Ramos (cell line): ENCODE measurements around the gene SHLD1.

ENCODE experiments used
- in situ Hi-C: fragments of 300-500 bp; cut with MboI; formaldehyde crosslinking; loops from one replicate; pipeline ENCODE4 v1.14.3; 2022; ENCODE audit warnings: low sequenced_read_pairs; ENCODE audit not compliant: unreplicated experiment

Gene SHLD1

GRCh38 chr20:5842465-5842864 lies 92.3 kb downstream of the SHLD1 start:
- in situ Hi-C loops = no loop called here

GRCh38 chr20:5843054-5843592 lies 92.9 kb downstream of the SHLD1 start:
- in situ Hi-C loops = no loop called here

GRCh38 chr20:5844063-5844681 lies 94.0 kb downstream of the SHLD1 start:
- in situ Hi-C loops = no loop called here

- in situ Hi-C loops = no loop called here
These were observed 95.7 kb downstream of the SHLD1 start for GRCh38 chr20:5845681-5846615.

GRCh38 chr20:5848711-5849505 lies 98.7 kb downstream of the SHLD1 start:
- in situ Hi-C loops = no loop called here

GRCh38 chr20:5855939-5856338 lies 105.7 kb downstream of the SHLD1 start:
- in situ Hi-C loops = no loop called here

GRCh38 chr20:5859608-5860007 lies 109.4 kb downstream of the SHLD1 start:
- in situ Hi-C loops = no loop called here

GRCh38 chr20:5862703-5863039 lies 112.5 kb downstream of the SHLD1 start:
- in situ Hi-C loops = no loop called here

GRCh38 chr20:5863040-5863833 lies 113.0 kb downstream of the SHLD1 start:
- in situ Hi-C loops = no loop called here

GRCh38 chr20:5864428-5864827 lies 114.2 kb downstream of the SHLD1 start:
- in situ Hi-C loops = no loop called here

GRCh38 chr20:5864873-5865587 lies 114.8 kb downstream of the SHLD1 start:
- in situ Hi-C loops = no loop called here

- in situ Hi-C loops = no loop called here
These were observed 115.4 kb downstream of the SHLD1 start for GRCh38 chr20:5865604-5866003.

- in situ Hi-C loops = no loop called here
These were observed 120.4 kb downstream of the SHLD1 start for GRCh38 chr20:5870568-5870981.

- in situ Hi-C loops = no loop called here
These were observed 121.5 kb downstream of the SHLD1 start for GRCh38 chr20:5871459-5872410.

- in situ Hi-C loops = no loop called here
These were observed 126.9 kb downstream of the SHLD1 start for GRCh38 chr20:5877128-5877527.

GRCh38 chr20:5880326-5880725 lies 130.1 kb downstream of the SHLD1 start:
- in situ Hi-C loops = no loop called here

- in situ Hi-C loops = no loop called here
These were observed 131.5 kb downstream of the SHLD1 start for GRCh38 chr20:5881703-5882102.

GRCh38 chr20:5882166-5882565 lies 132.0 kb downstream of the SHLD1 start:
- in situ Hi-C loops = no loop called here
